Activated naive CD4-positive, alpha-beta T cell treated with anti-CD3 and anti-CD28 coated beads, Interleukin-2, amount 50 U/mL, for 16 hours (primary cell): ENCODE results near the gene PAGR1.
"Not testable (repeated sequence)": the region's sequence is repeated elsewhere in the genome, so short reads cannot be mapped to it uniquely, and the experiment has no call there.

Source experiments
- DNase-seq: peaks from one replicate; pipeline ENCODE4 v3.0.0-alpha.2; 2020

The PAGR1 gene

GRCh38 chr16:29793153-29793552 lies 22.8 kb upstream of the PAGR1 start:
- DNase-seq: not testable (repeated sequence)

- DNase-seq: no peak
Measured at GRCh38 chr16:29794231-29794710, 21.7 kb upstream of the PAGR1 start.

- DNase-seq: no peak
Measured at GRCh38 chr16:29802416-29802935, 13.5 kb upstream of the PAGR1 start.

- DNase-seq: no peak
Measured at GRCh38 chr16:29804020-29804419, 11.9 kb upstream of the PAGR1 start.

GRCh38 chr16:29804455-29805231 lies 11.3 kb upstream of the PAGR1 start:
- no peak for DNase-seq

- DNase-seq: peak; percentile 98
Measured at GRCh38 chr16:29805232-29806098, 10.5 kb upstream of the PAGR1 start.

GRCh38 chr16:29806099-29806579 lies 9.8 kb upstream of the PAGR1 start, which contains the start of gene MAZ:
Gene MAZ (plus strand): TSS chr16:29806529. CDS start chr16:29806702, 173 bp downstream.
- DNase-seq: peak; percentile 79

GRCh38 chr16:29806641-29807425 lies 9.1 kb upstream of the PAGR1 start:
- peak; percentile 71 for DNase-seq

- DNase-seq: peak; percentile 86
Measured at GRCh38 chr16:29807426-29808218, 8.3 kb upstream of the PAGR1 start.

GRCh38 chr16:29808219-29808900 lies 7.6 kb upstream of the PAGR1 start:
- DNase-seq: peak; percentile 44

GRCh38 chr16:29809031-29809747 lies 6.8 kb upstream of the PAGR1 start:
- DNase-seq: no peak

GRCh38 chr16:29809850-29810698 lies 5.9 kb upstream of the PAGR1 start:
- peak; percentile 38 for DNase-seq

GRCh38 chr16:29810699-29811169 lies 5.2 kb upstream of the PAGR1 start:
- no peak for DNase-seq

GRCh38 chr16:29811170-29811895 lies 4.6 kb upstream of the PAGR1 start:
- DNase-seq: peak; percentile 69

- DNase-seq: peak; percentile 52
Measured at GRCh38 chr16:29811896-29812665, 3.9 kb upstream of the PAGR1 start, which contains the start of gene PRRT2. Gene PRRT2 (plus strand): TSS chr16:29812193. CDS start chr16:29813055, 862 bp downstream.

GRCh38 chr16:29812754-29813643 lies 3.0 kb upstream of the PAGR1 start:
- no peak for DNase-seq
